ENCODE data around the gene BZW2. TPM values are rescaled to one million over a fixed set of nuclear protein-coding genes. Genes with fewer than 3 reads are reported as not detected.
A peak's percentile ranks its signal among the peaks of the same experiment; 100 is the strongest.

The BZW2 gene
- total RNA-seq, 1 donor from 2014 or later = 28.0 TPM

- TF ChIP-seq CTCF (IDR thresholded peaks at IDR 0.05) = no peak
- Histone ChIP-seq H3K4me3 (peak overlapping the region; percentile 89), H3K4me1 (peaks cover 16% of the 10 kb centered on the region), H3K9me3 (no peaks in the 10 kb centered on the region), H3K27ac (no peak overlapping the region), H3K36me3 (no peaks in the 10 kb centered on the region), H3K27me3 (no peaks in the 10 kb centered on the region)
- no peak for ATAC-seq
- no peak for DNase-seq
- intact Hi-C loops (cut with DNase I) = no loop called here
These were observed 1.5 kb downstream of the BZW2 start for GRCh38 chr7:16647435-16647960.

- intact Hi-C loops (cut with DNase I) = no loop called here
- Histone ChIP-seq H3K36me3 (no peaks in the 10 kb centered on the region), H3K4me1 (peaks cover 16% of the 10 kb centered on the region), H3K4me3 (no peak overlapping the region), H3K27me3 (no peaks in the 10 kb centered on the region), H3K9me3 (no peaks in the 10 kb centered on the region), H3K27ac (no peak overlapping the region)
- TF ChIP-seq CTCF (IDR thresholded peaks at IDR 0.05) = no peak
- DNase-seq (no peak), ATAC-seq (no peak)
These were observed 2.6 kb downstream of the BZW2 start for GRCh38 chr7:16648551-16648950.

GRCh38 chr7:16649196-16649595, 3.2 kb downstream of the BZW2 start:
- no peak for ATAC-seq
- DNase-seq = no peak
- H3K9me3 ChIP-seq = no peaks in the 10 kb centered on the region
- intact Hi-C loops (cut with DNase I) = no loop called here
- H3K4me3 ChIP-seq = no peak overlapping the region
- no peaks in the 10 kb centered on the region for H3K27me3 ChIP-seq
- H3K36me3 ChIP-seq = no peaks in the 10 kb centered on the region
- TF ChIP-seq CTCF (IDR thresholded peaks at IDR 0.05) = no peak
- H3K4me1 ChIP-seq = peaks cover 16% of the 10 kb centered on the region
- H3K27ac ChIP-seq = no peak overlapping the region

- Histone ChIP-seq H3K4me3 (no peak overlapping the region), H3K36me3 (no peaks in the 10 kb centered on the region), H3K4me1 (peaks cover 16% of the 10 kb centered on the region), H3K27me3 (no peaks in the 10 kb centered on the region), H3K9me3 (no peaks in the 10 kb centered on the region), H3K27ac (no peak overlapping the region)
- TF ChIP-seq CTCF (IDR thresholded peaks at IDR 0.05) = no peak
- no peak for ATAC-seq
- DNase-seq = no peak
- intact Hi-C loops (cut with DNase I) = no loop called here
These were observed 4.3 kb downstream of the BZW2 start for GRCh38 chr7:16650266-16650665.

GRCh38 chr7:16651396-16652239, 5.6 kb downstream of the BZW2 start:
- Histone ChIP-seq H3K4me3 (no peak overlapping the region), H3K27ac (no peak overlapping the region), H3K9me3 (no peaks in the 10 kb centered on the region), H3K4me1 (peaks cover 16% of the 10 kb centered on the region), H3K27me3 (no peaks in the 10 kb centered on the region), H3K36me3 (no peaks in the 10 kb centered on the region)
- DNase-seq = no peak
- no peak for ATAC-seq
- no peak for TF ChIP-seq CTCF (IDR thresholded peaks at IDR 0.05)
- intact Hi-C loops (cut with DNase I) = no loop called here
